Panc1 (cell line): ENCODE data around the gene NSL1. TPM values are rescaled to one million over a fixed set of nuclear protein-coding genes. Genes with fewer than 3 reads are reported as not detected.

Source experiments
- ATAC-seq: fragments of 200-7000 bp; cut with Tn5 transposase; 2 replicates; pipeline ENCODE4 v1.9.1; 2020; ENCODE audit warnings: mild to moderate bottlenecking, moderate library complexity
- BruUV-seq: library from RNA; stranded (reverse); fragments of 400-500 nt; replicated peaks from 2 replicates; lab custom pipeline; 2021; lab: Mats Ljungman, UMichigan
- CTCF ChIA-PET: fragments of 300-600 bp; sonication (Branson Sonifier 250); formaldehyde crosslinking; loops from one replicate; lab custom pipeline; 2022; ENCODE audit warnings: antibody characterized with exemption; lab: Charles Lee
- POLR2A ChIA-PET: fragments of 300-600 bp; sonication (Branson Sonifier 250); formaldehyde crosslinking; loops from one replicate; lab custom pipeline; 2022; ENCODE audit warnings: antibody characterized with exemption; lab: Charles Lee
- DNase-seq: peaks from one replicate; pipeline ENCODE4 v3.0.0-alpha.2; 2010; ENCODE audit warnings: low read depth, low spot score
- H3K27ac ChIP-seq: 2 replicates; pipeline ENCODE4 v1.5.1; 2011; ENCODE audit warnings: mild to moderate bottlenecking, low read length, inconsistent platforms
- H3K27me3 ChIP-seq: fragments of 200-500 bp; sonication (Bioruptor generic); 2 replicates; pipeline ENCODE4 v1.6.0; 2014; ENCODE audit warnings: low read length, inconsistent platforms; ENCODE audit not compliant: control insufficient read depth, insufficient read depth
- H3K36me3 ChIP-seq: fragments of 200-500 bp; sonication (Bioruptor generic); 2 replicates; pipeline ENCODE4 v1.5.1; 2014; ENCODE audit warnings: inconsistent platforms, mild to moderate bottlenecking, low read length, moderate library complexity; ENCODE audit not compliant: control insufficient read depth, insufficient read depth
- H3K4me1 ChIP-seq: 2 replicates; pipeline ENCODE4 v1.5.1; 2011; ENCODE audit warnings: inconsistent platforms, mild to moderate bottlenecking, low read length, moderate library complexity; ENCODE audit not compliant: control insufficient read depth, insufficient read depth
- H3K4me3 ChIP-seq, 2 experiments: 2 replicates each; pipeline ENCODE4 v1.5.1; 2011 to 2012; ENCODE audit warnings: low read depth in 2 of 2, low read length in 2 of 2, mild to moderate bottlenecking in 2 of 2, inconsistent platforms in 1 of 2, moderate library complexity in 1 of 2
- H3K9me3 ChIP-seq: fragments of 200-500 bp; sonication (Bioruptor generic); 2 replicates; pipeline ENCODE4 v1.5.1; 2014; ENCODE audit warnings: low read depth, mild to moderate bottlenecking, inconsistent platforms, low read length, moderate library complexity; ENCODE audit not compliant: control insufficient read depth, insufficient read depth
- POLR2AphosphoS5 ChIP-seq: IDR thresholded peaks from 2 replicates; pipeline ENCODE4 v1.6.1; 2012; ENCODE audit warnings: mild to moderate bottlenecking, low read depth, low read length, moderate library complexity
- SIN3A ChIP-seq: IDR thresholded peaks from 2 replicates; pipeline ENCODE4 v1.6.1; 2012; ENCODE audit warnings: low read depth, mild to moderate bottlenecking, low read length, moderate library complexity, borderline replicate concordance; ENCODE audit not compliant: insufficient read depth
- TCF7L2 ChIP-seq: IDR thresholded peaks from 2 replicates; pipeline ENCODE4 v1.6.1; 2011; ENCODE audit warnings: mild to moderate bottlenecking, low read depth, low read length, inconsistent platforms
- in situ Hi-C: cut with HindIII; loops from 2 replicates; pipeline ENCODE4 v1.10.0; 2016; ENCODE audit warnings: low sequenced_read_pairs, low pct_unique_long_range_greater_than_20kb
- intact Hi-C: fragments of 100-400 bp; cut with micrococcal nuclease; formaldehyde crosslinking; loops from one replicate; pipeline ENCODE4 v1.10.0; 2022; ENCODE audit not compliant: unreplicated experiment
- total RNA-seq: library from RNA; stranded (reverse); gene quantifications from one replicate; pipeline ENCODE4 v1.2.1, GENCODE V29; 2021; ENCODE audit not compliant: unreplicated experiment
- TF ChIP-seq, protein P1 (sequence below): fragments of 450-650 bp; IDR thresholded peaks from 2 replicates; pipeline ENCODE4 v1.5.1; 2017; ENCODE audit warnings: mild to moderate bottlenecking
- TF ChIP-seq, protein P2 (sequence below), 2 experiments: IDR thresholded peaks; 2 replicates each; pipeline ENCODE4 v1.6.1; 2011 to 2012; ENCODE audit warnings: low read depth in 2 of 2, control low read depth in 1 of 2, low read length in 1 of 2, mild to moderate bottlenecking in 1 of 2, moderate library complexity in 1 of 2; ENCODE audit not compliant: insufficient read depth in 1 of 2

NSL1 gene
- total RNA-seq, 1 experiment from 2014 or later = 21.8 TPM

DNA sequence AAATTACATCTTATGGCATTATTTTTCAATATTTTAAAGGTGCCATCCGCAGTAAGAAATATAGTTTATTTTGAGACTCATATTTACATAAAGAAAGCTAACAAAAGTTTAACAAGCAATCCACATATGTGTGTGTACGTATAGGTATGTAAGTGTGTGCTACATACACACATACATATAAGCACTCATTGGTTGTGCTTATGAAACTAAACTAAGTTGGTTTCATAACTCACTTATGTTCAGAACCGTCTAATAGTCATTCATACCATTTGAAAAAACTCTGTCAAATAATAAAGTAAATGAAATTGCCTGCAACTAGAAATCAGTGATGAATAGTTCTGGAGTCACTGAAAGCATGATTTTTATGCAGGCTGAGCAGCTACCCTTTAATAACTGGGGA is 14.2 kb upstream of the NSL1 start:
- Histone ChIP-seq H3K36me3 (no peaks in the 10 kb centered on the region), H3K27me3 (no peaks in the 10 kb centered on the region), H3K27ac (no peak overlapping the region), H3K9me3 (no peaks in the 10 kb centered on the region), H3K4me1 (no peaks in the 10 kb centered on the region), H3K4me3 (no peak overlapping the region)
- CTCF ChIA-PET = no interaction called here
- DNase-seq (no peak), ATAC-seq (no peak)
- in situ Hi-C loops (no loop called here), intact Hi-C loops (no loop called here)
- POLR2A ChIA-PET = no interaction called here
- no TSS peak for BruUV-seq
- TF ChIP-seq SIN3A (no peak), POLR2AphosphoS5 (no peak), TCF7L2 (no peak)
- TF ChIP-seq, protein P1, sequence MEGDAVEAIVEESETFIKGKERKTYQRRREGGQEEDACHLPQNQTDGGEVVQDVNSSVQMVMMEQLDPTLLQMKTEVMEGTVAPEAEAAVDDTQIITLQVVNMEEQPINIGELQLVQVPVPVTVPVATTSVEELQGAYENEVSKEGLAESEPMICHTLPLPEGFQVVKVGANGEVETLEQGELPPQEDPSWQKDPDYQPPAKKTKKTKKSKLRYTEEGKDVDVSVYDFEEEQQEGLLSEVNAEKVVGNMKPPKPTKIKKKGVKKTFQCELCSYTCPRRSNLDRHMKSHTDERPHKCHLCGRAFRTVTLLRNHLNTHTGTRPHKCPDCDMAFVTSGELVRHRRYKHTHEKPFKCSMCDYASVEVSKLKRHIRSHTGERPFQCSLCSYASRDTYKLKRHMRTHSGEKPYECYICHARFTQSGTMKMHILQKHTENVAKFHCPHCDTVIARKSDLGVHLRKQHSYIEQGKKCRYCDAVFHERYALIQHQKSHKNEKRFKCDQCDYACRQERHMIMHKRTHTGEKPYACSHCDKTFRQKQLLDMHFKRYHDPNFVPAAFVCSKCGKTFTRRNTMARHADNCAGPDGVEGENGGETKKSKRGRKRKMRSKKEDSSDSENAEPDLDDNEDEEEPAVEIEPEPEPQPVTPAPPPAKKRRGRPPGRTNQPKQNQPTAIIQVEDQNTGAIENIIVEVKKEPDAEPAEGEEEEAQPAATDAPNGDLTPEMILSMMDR = no peak
- TF ChIP-seq, protein P2, sequence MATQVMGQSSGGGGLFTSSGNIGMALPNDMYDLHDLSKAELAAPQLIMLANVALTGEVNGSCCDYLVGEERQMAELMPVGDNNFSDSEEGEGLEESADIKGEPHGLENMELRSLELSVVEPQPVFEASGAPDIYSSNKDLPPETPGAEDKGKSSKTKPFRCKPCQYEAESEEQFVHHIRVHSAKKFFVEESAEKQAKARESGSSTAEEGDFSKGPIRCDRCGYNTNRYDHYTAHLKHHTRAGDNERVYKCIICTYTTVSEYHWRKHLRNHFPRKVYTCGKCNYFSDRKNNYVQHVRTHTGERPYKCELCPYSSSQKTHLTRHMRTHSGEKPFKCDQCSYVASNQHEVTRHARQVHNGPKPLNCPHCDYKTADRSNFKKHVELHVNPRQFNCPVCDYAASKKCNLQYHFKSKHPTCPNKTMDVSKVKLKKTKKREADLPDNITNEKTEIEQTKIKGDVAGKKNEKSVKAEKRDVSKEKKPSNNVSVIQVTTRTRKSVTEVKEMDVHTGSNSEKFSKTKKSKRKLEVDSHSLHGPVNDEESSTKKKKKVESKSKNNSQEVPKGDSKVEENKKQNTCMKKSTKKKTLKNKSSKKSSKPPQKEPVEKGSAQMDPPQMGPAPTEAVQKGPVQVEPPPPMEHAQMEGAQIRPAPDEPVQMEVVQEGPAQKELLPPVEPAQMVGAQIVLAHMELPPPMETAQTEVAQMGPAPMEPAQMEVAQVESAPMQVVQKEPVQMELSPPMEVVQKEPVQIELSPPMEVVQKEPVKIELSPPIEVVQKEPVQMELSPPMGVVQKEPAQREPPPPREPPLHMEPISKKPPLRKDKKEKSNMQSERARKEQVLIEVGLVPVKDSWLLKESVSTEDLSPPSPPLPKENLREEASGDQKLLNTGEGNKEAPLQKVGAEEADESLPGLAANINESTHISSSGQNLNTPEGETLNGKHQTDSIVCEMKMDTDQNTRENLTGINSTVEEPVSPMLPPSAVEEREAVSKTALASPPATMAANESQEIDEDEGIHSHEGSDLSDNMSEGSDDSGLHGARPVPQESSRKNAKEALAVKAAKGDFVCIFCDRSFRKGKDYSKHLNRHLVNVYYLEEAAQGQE (IDR thresholded peaks at IDR 0.05; ENCODE audit: insufficient read depth in 1 of 2, low read depth in 2 of 2, low read length in 1 of 2) = no peak

DNA sequence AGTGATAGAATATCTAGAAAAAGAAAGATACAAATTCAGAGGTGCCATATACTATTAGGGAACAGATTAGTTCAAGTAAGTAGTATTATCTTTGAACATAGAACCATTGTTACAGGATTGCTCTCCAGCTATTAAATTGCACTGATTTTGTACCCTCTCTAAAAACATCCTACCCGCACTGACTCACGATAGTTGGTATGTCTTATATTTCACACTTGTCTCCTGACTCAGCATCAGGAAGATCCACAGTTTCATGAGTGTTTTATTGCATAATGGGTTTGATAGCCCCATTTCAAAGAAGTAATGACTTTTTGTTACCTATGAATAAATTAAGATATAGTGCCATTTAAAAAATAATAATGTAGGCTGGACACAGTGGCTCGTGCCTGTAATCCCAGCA is 6.1 kb upstream of the NSL1 start:
- BruUV-seq = no TSS peak
- H3K27ac ChIP-seq = no peak overlapping the region
- ATAC-seq (no peak), DNase-seq (no peak)
- ChIA-PET CTCF (interaction anchor here (0.6 kb wide), 1 partner anchor 359 kb away, joined by 5 read pairs; no protein-coding TSS in a partner anchor), POLR2A (no interaction called here)
- intact Hi-C loops = no loop called here
- H3K9me3 ChIP-seq = no peaks in the 10 kb centered on the region
- in situ Hi-C loops = no loop called here
- 0 out of 2 replicates have a peak, but pooled peaks cover 2% of the 10 kb centered on the region for H3K36me3 ChIP-seq
- H3K4me3 ChIP-seq = no peak overlapping the region
- H3K4me1 ChIP-seq = 0 out of 2 replicates have a peak, but pooled peaks cover 2% of the 10 kb centered on the region
- TF ChIP-seq TCF7L2 (no peak), POLR2AphosphoS5 (no peak), SIN3A (no peak)
- TF ChIP-seq, protein P2 (IDR thresholded peaks at IDR 0.05; ENCODE audit: insufficient read depth in 1 of 2, low read depth in 2 of 2, low read length in 1 of 2) = no peak
- TF ChIP-seq, protein P1 = no peak
- H3K27me3 ChIP-seq = no peaks in the 10 kb centered on the region
